ENCODE data around the gene CCNG2.

DNA sequence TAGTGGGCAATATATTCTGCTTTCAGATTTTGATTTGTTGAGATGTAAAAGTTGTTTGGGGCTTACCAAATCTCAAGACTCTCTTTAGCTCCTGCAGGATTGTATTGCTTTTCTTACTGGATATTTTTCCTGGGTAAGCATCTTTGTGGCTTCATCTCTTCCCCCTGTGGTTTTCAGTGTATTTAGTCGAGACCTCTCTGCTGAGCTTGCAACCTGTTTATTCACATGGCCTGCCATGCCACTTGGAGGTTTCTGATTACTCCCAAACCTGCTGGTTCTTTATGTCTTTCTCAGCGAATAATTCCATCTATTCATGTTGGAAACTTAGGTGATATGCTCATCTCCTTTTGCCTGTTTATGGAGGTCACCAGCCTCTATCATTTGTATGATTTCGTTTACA, 10.9 kb downstream of the CCNG2 start:
- TF ChIP-seq, protein P1, sequence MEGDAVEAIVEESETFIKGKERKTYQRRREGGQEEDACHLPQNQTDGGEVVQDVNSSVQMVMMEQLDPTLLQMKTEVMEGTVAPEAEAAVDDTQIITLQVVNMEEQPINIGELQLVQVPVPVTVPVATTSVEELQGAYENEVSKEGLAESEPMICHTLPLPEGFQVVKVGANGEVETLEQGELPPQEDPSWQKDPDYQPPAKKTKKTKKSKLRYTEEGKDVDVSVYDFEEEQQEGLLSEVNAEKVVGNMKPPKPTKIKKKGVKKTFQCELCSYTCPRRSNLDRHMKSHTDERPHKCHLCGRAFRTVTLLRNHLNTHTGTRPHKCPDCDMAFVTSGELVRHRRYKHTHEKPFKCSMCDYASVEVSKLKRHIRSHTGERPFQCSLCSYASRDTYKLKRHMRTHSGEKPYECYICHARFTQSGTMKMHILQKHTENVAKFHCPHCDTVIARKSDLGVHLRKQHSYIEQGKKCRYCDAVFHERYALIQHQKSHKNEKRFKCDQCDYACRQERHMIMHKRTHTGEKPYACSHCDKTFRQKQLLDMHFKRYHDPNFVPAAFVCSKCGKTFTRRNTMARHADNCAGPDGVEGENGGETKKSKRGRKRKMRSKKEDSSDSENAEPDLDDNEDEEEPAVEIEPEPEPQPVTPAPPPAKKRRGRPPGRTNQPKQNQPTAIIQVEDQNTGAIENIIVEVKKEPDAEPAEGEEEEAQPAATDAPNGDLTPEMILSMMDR (IDR thresholded peaks at IDR 0.05 in 4 of 5, conservative IDR thresholded peaks at IDR 0.05 in 1 of 5), result no peak
- no peak for TF ChIP-seq POLR2A (IDR thresholded peaks at IDR 0.05)

All from gastrocnemius medialis (tissue), 4 donors.